Uterus (tissue), 4 donors: ENCODE results near the gene CTNND2. TPM values are rescaled to one million over a fixed set of nuclear protein-coding genes. Genes with fewer than 3 reads are reported as not detected.

ENCODE experiments used
- DNase-seq, 2 donors: peaks; one replicate each; pipeline ENCODE4 v3.0.0-alpha.2; 2019 to 2020
- H3K27ac ChIP-seq, 2 donors: fragments of 200-600 bp; sonication (generic); 1 replicate in 1 of 2; 2 replicates in 1 of 2; pipeline ENCODE4 v1.5.1; 2016 to 2018
- H3K27me3 ChIP-seq, 2 donors: fragments of 200-600 bp; sonication (generic); one replicate each; pipeline ENCODE4 v1.5.1; 2018 to 2019; ENCODE audit warnings: control low read depth in 1 of 2
- H3K36me3 ChIP-seq, 2 donors: fragments of 200-600 bp; sonication (generic); one replicate each; pipeline ENCODE4 v1.5.1; 2019; ENCODE audit warnings: control low read depth in 1 of 2
- H3K4me1 ChIP-seq, 2 donors: fragments of 200-600 bp; sonication (generic); one replicate each; pipeline ENCODE4 v1.5.1; 2018 to 2019; ENCODE audit warnings: control low read depth in 1 of 2
- H3K4me3 ChIP-seq, 2 donors: fragments of 200-600 bp; sonication (generic); 1 replicate in 1 of 2; 2 replicates in 1 of 2; pipeline ENCODE4 v1.5.1; 2018 to 2019; ENCODE audit warnings: mild to moderate bottlenecking in 1 of 2
- H3K9me3 ChIP-seq, 2 donors: fragments of 200-600 bp; sonication (generic); one replicate each; pipeline ENCODE4 v1.5.1; 2019; ENCODE audit warnings: control low read depth in 1 of 2
- POLR2A ChIP-seq, 2 donors: fragments of 450-650 bp; IDR thresholded peaks; one replicate each; pipeline ENCODE4 v1.6.1; 2016; ENCODE audit warnings: antibody characterized with exemption in 2 of 2, mild to moderate bottlenecking in 1 of 2, moderate library complexity in 1 of 2
- intact Hi-C: fragments of 100-400 bp; cut with DNase I; formaldehyde crosslinking; loops from one replicate; pipeline ENCODE4 v1.15.1; 2023; ENCODE audit warnings: low total_unique reads
- total RNA-seq, 4 donors: library from RNA; depleted of rRNA in 3 of 4; stranded (reverse); fragments of >200 nt in 3 of 4; gene quantifications; one replicate each; pipeline versions ENCODE4 v1.1.0 to v1.2.4, GENCODE V29; 2014 to 2023
- TF ChIP-seq, protein P1 (sequence below), 4 experiments: fragments of 200-600 bp in 2 of 4; fragments of 450-650 bp in 2 of 4; sonication (generic) in 2 of 4; IDR thresholded peaks; one replicate each; pipeline ENCODE4 v1.5.1; 2016 to 2019; ENCODE audit warnings: antibody characterized with exemption in 4 of 4, mild to moderate bottlenecking in 2 of 4, moderate library complexity in 1 of 4
- donor health status: DM: yes; HTN: yes; CAD: no.

The CTNND2 gene
- total RNA-seq, 4 donors from 2014 or later = 0.49 to 1.2 TPM; not detected in 2

DNA sequence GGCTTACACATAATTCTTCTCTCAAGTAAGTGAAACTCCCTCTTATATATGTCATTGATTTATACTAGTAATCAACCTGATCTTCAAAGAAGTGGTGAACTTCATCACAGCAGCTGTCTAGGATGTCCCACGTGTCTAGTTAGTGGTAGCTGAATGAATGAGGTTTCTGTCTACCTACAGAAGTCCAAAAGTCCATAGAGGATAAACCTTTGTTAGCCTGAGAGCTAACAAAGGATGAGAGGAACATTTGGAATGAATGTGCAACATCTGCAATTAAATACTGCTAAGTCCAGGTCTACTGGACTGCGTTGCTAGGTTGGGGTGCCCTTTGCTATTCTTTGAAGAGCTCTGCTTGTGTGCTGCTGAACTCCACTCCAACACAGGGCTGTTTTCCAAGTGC, 929.4 kb downstream of the CTNND2 start:
- TF ChIP-seq, protein P1, sequence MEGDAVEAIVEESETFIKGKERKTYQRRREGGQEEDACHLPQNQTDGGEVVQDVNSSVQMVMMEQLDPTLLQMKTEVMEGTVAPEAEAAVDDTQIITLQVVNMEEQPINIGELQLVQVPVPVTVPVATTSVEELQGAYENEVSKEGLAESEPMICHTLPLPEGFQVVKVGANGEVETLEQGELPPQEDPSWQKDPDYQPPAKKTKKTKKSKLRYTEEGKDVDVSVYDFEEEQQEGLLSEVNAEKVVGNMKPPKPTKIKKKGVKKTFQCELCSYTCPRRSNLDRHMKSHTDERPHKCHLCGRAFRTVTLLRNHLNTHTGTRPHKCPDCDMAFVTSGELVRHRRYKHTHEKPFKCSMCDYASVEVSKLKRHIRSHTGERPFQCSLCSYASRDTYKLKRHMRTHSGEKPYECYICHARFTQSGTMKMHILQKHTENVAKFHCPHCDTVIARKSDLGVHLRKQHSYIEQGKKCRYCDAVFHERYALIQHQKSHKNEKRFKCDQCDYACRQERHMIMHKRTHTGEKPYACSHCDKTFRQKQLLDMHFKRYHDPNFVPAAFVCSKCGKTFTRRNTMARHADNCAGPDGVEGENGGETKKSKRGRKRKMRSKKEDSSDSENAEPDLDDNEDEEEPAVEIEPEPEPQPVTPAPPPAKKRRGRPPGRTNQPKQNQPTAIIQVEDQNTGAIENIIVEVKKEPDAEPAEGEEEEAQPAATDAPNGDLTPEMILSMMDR (IDR thresholded peaks at IDR 0.05) = no peak
- no peak for TF ChIP-seq POLR2A (IDR thresholded peaks at IDR 0.05)
- Histone ChIP-seq H3K4me1 (no peaks in the 10 kb centered on the region), H3K4me3 (no peak overlapping the region), H3K9me3 (no peaks in the 10 kb centered on the region), H3K27ac (no peak overlapping the region), H3K36me3 (no peaks in the 10 kb centered on the region), H3K27me3 (no peaks in the 10 kb centered on the region)
- intact Hi-C loops = no loop called here
- DNase-seq = no peak

DNA sequence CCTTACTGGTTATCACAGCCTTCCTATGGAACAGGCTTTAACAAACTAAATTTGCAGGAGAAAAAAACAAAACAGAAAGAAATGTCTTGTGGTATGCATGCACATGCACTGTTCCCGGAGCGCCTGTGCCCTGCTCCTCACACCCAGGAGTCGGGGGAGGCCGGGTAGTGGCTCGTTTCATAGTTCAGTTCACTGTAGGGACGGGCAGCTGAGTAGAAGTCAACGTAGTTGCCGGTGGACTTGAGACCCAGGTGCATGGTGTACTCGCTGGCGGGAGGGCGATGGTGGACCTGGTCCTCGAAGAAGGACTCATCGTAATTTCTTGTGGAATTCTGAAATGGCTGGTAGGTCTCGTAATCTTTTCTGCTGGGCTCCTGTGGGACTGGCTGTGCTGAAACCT, 930.9 kb downstream of the CTNND2 start:
- no peak for DNase-seq
- intact Hi-C loops = no loop called here

DNA sequence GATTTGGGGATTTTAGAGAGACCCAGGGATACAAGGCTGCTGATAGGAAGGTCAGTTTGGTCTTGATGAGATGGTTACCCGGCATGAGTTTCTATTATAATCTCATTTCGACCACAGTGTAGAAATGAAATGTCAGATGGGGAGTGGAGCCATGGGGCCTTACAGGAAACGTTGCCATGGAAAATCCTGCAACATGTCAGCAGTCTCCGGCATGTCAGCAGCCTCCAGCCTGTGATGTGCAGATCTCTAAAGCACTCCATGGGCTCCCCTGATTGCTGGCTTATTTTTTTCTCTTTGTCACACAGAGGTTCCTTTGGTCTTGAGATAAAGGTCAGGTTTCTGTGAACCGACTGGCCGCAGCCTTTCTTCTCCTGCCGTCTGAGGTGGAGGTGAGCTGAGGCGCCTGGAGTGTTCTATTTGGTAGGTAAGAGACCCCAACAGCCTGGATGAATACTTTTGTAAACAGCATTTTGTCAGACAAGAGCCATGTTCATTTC, 934.5 kb downstream of the CTNND2 start:
- no peaks in the 10 kb centered on the region for H3K4me1 ChIP-seq
- no peaks in the 10 kb centered on the region for H3K9me3 ChIP-seq
- intact Hi-C loops = no loop called here
- no peak overlapping the region for H3K27ac ChIP-seq
- no peaks in the 10 kb centered on the region for H3K36me3 ChIP-seq
- no peak for DNase-seq
- no peak for TF ChIP-seq POLR2A (IDR thresholded peaks at IDR 0.05)
- H3K4me3 ChIP-seq = no peak overlapping the region
- no peaks in the 10 kb centered on the region for H3K27me3 ChIP-seq

More for the DNA sequence above, 930.9 kb downstream of the CTNND2 start:
- H3K36me3 ChIP-seq = no peaks in the 10 kb centered on the region
- no peak overlapping the region for H3K27ac ChIP-seq
- H3K9me3 ChIP-seq = no peaks in the 10 kb centered on the region
- no peaks in the 10 kb centered on the region for H3K27me3 ChIP-seq
- no peak overlapping the region for H3K4me3 ChIP-seq
- H3K4me1 ChIP-seq = no peaks in the 10 kb centered on the region
- no peak for TF ChIP-seq POLR2A (IDR thresholded peaks at IDR 0.05)
- TF ChIP-seq, protein P1 (IDR thresholded peaks at IDR 0.05) = no peak

DNA sequence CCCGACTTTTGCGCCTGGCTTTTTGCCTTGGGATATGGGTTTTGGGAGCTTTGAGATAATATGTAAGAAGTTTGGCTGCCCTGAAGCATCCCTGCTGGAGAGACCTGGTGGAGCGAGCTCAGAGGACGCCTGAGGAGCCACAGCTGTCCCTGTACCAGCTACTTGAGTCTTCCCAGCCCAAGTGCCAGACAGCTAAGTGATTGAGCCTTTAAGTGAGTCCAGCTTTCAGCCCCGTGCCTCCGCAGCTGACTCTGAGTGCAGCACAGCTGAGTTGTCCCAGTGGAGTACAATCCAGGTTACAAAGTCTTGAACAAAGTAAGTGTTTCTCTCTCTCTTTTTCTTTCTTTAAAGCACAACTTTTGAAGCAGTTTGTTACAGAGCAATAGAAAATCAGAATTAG, 939.4 kb downstream of the CTNND2 start:
- Histone ChIP-seq H3K27me3 (no peaks in the 10 kb centered on the region), H3K9me3 (no peaks in the 10 kb centered on the region), H3K4me1 (no peaks in the 10 kb centered on the region), H3K27ac (no peak overlapping the region), H3K4me3 (no peak overlapping the region), H3K36me3 (no peaks in the 10 kb centered on the region)
- TF ChIP-seq, protein P1 (IDR thresholded peaks at IDR 0.05) = no peak
- no peak for TF ChIP-seq POLR2A (IDR thresholded peaks at IDR 0.05)
- intact Hi-C loops = no loop called here
- DNase-seq = no peak

DNA sequence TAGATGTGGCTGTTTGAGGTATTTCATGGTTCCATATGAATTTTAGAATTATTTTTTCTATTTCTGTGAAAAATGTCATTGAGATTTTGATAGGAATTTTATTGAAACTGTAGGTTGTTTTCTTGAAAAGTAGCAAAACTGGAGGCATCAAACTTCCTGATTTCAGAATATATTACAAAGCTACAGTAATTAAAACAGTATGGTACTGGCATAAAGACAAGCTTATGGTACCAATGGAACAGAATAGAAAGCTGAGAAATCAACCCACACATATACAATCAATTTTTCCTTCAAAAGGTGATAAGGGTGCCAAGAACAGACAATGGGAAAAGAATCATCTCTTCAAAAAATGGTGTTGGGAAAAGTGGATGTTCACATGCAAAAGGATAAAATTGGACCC, 945.5 kb downstream of the CTNND2 start:
- TF ChIP-seq, protein P1 (IDR thresholded peaks at IDR 0.05) = no peak
- TF ChIP-seq POLR2A (IDR thresholded peaks at IDR 0.05) = no peak
- no peaks in the 10 kb centered on the region for H3K27me3 ChIP-seq
- intact Hi-C loops = no loop called here
- no peaks in the 10 kb centered on the region for H3K4me1 ChIP-seq
- no peak overlapping the region for H3K4me3 ChIP-seq
- no peaks in the 10 kb centered on the region for H3K9me3 ChIP-seq
- H3K27ac ChIP-seq = no peak overlapping the region
- H3K36me3 ChIP-seq = no peaks in the 10 kb centered on the region
- no peak for DNase-seq
